HG03108 (cell line): ENCODE data around the gene PDE10A.

ENCODE experiments used
- ATAC-seq: cut with Tn5 transposase; IDR thresholded peaks from one replicate; pipeline ENCODE4 v1.9.1; 2021; ENCODE audit warnings: moderate library complexity; ENCODE audit not compliant: unreplicated experiment

The PDE10A gene

GRCh38 chr6:165678904-165679303 lies 15.9 kb upstream of the PDE10A start:
- ATAC-seq, result no peak

DNA sequence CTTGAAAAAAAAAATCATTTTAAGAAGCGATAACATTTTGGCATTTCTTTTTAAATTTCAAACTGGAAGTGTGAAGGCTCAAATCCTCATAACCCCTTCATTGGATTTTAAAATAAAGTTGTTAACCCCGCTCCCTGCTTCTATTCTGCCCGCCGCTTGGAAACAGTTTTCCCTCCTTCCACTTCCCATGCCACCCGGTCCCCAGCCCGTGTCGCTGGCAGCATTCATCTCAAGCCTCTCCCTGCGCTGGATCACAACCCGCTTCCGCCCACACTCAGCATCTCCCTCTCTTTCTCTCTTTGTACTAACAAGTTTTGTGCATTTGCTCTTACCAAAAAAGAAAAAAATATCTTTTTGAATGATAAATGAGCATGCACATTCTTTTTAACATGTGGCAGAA lies 15.4 kb upstream of the PDE10A start:
- no peak for ATAC-seq

- ATAC-seq, result no peak
Observed at GRCh38 chr6:165677091-165677490, 14.1 kb upstream of the PDE10A start.

- no peak for ATAC-seq
Observed at GRCh38 chr6:165676435-165677068, 13.5 kb upstream of the PDE10A start.

GRCh38 chr6:165675120-165675519 lies 12.1 kb upstream of the PDE10A start:
- no peak for ATAC-seq

DNA sequence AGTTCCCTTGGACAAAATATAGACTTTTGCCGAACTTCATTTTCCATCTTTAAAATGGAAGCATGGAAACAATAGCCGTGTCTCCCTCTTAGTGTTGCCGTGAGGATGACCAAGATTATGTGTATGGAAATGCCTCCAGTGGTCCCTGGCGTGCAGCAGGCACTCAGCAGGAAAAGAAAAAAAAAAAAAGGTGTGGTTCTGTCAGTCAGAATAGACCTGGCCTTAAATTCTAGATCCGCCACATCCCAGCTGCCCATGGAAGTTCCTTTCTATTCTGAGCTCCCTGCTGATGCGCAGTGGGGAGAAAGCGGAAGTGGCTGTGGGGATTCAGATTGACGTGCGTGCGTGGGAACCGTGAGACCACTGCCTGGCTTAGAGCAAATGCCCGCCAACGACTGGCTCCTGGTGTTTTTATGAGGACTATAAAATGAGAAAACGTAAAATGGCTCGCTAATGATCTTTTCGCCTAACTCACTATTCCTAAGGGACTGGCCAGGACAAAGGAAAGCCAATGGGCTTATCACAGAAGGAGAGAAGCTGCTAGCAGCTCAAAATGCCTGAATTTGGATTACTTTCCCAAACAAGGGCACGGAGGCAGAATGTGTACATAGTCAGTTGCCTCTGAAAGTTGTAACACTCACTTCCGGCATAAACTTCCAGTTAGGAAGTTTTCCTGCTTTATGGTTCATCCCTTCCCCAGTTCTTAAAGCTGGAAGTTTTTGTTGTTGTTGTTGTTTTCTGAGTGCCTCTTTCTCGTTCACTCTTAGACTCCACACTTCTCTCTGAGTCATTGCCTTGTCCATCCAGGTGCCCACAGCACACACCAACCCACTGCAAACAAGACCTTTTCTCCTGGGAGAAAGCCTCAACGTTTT lies 11.4 kb upstream of the PDE10A start:
- no peak for ATAC-seq

- no peak for ATAC-seq
Observed at GRCh38 chr6:165671222-165671768, 8.3 kb upstream of the PDE10A start.

- no peak for ATAC-seq
Observed at GRCh38 chr6:165668951-165669350, 5.9 kb upstream of the PDE10A start.

DNA sequence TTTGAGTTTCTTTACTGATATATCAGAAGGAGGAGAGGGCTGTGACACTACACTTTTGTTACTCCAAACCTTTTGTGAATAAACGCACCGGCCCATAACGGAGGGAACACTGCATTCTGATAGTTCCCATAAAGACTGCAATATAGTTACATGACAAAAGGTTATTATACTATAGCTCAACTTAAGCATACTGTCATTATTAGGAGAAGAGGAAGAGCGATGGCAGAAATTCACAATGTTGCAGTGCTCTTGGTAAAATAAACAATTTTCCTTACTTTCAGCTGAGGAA lies 2.3 kb upstream of the PDE10A start:
- no peak for ATAC-seq

DNA sequence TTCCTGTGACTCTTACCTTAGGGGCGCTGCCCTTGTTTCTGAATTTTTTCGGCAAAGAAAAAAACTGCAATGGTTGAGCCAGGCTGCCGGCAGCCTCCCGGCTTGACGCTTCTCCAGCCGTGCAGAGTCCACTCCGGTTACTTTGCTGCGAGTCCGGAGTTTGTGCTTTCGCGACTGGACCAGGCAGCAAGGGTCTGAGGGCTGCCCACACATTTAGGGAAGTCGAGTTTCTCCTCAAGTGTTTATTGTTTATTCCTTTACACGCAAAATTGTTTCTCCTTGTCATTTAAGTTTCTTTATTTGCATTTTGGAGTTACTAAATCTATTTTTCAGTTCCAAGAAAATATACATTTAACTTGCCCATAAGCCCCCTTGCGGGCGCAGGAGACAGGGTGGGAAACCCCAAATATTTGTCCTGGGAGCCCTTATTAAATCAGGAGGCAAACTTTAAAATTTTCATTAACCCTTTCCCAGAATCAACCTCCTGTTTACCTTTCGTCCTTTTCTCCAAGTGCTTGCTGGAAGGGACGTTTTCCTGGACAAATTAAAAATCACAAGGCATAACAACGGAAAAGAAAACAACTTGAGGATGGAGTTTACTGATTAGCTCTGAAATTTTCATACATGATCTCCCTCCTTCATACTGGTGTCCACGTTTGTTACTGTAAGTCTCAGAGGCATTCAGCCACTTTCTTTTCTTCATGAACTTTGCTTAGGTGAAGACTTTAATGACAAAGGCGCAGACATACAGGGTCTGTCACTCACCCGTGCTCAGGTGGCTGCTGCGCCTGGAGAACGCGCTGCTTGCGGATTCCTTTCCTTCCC lies 1.7 kb upstream of the PDE10A start:
- no peak for ATAC-seq

GRCh38 chr6:165663736-165664558 lies 906 bp upstream of the PDE10A start:
- no peak for ATAC-seq

- ATAC-seq, result no peak
Observed at GRCh38 chr6:165663377-165663735, 315 bp upstream of the PDE10A start.

DNA sequence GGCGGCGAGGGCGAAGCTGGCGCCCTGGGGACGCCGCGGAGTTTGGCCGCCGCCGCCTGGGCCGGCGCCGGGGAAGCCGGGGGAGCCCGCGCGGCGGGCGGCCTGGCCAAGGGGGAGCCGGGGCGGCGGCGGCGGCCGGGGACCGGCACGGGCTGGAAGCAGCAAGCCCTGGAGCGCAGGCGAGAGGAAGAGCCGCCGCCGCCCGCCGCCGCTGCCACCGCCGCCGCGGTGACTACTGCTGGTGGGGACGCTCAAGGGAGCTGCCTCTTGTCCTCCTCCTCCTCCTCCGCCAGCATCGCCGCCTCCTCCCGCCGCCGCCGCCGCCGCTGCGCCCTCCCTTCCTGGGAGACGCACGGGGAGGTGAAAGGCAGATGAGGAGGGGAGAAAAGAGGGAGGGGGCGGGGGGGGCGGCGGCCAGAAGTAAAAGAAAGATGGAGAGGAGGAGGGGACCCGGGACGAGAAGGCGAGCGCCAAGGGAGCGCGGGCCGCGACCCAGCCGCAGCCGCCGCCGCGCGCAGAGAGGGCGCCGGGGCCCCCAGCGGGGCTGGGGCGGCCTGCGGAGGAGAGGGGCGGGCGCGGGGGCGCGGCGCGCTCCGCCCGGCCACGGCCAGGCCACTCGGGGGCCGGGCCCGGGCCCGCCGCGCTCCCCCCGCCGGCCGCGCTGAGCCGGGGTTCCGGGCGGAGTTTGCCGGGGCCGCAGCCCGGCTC lies 846 bp downstream of the PDE10A start:
- ATAC-seq, result no peak

DNA sequence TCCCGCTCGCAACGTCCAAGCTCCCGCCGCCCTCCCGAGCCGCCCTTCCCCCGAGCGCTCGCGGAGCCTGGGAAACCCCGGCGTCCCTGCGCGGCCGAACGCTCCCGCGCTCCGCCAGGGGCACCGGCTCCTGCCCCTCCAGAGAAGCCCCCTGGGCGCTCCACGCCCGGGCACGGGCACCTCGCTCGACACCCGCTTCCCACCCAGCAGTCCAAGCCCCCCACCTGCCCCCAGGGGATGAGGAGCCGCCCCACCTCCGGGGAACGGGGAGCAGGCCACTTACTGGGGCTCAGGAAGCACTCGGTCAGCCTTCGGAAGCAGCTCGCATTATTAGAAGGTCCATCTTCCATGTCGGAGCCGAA lies 1.4 kb downstream of the PDE10A start:
- ATAC-seq, result no peak

GRCh38 chr6:165660857-165661663 lies 2.0 kb downstream of the PDE10A start:
- no peak for ATAC-seq

DNA sequence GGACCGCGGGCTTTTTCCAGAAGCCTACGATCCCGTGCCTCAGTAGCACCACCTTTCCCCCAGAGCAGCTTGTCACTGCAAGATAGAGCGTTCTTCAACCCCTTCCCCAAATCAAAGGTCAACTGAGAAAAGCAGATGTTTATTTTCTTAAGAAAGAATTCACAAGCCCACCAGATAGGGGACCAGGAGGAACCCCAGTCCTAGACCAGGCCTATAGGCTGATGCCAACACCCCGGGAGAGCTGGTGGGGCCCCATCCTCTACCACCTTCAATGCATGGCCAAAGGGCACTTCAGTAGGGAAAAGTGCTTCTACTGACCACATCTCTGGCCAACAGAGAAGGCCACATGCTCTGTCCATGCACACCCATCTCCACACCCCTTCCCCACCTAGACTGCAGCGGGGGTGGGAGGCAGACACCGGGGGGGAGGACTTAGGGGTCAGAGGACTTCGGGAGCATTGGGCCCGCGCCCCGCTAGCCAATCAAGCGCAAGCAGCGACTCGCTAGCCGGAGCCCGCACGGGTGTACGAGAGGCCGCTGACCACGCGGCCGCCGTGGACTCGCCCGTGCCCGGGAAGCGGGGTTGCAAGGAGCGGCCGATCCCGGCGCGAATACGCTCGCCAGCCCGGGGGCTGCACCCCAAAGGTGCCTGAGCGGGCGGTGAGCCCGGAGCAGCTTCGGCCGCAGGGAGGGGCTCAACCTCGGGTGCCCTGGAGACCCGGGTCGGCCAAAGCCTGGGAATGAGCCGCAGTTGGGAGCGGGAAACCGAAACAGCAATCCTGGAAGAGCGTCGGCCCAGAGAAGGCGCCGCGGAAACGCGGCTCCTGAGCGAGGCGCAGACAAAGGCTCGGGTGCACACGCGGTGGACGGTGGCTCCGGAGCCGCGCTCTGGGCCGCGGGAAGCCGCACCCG lies 2.8 kb downstream of the PDE10A start:
- no peak for ATAC-seq

DNA sequence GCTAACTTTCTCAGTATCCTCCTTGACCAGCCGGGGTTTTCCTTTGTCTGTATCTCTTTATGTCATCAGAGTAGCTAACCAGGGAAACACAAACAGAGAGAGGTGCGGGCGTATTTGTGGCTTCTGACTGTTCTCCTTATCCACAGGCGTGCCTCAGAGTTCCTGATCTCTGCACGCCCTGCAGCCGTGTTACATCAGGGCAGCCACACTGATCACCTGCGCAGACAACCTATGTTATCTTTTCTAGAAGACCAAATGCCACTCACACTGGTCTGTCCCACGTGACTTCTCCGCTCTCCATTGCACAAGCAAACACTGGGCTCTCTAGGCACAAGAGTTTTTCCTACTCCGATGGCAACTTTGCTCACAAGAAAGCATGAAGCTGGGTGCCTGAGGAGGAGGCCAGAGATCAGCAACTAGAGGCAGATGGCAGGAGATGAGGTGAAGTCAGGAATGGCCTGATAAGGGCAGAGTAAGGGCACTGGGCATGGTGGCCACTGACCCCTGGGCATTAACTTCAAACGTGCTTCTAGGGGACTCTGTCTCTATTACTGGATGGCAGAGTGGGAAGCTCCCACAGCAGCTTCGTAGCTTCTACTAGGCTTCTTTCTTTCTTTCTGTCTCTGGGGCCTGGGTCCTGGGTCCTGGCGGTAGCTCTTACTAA lies 4.5 kb downstream of the PDE10A start:
- ATAC-seq, result no peak

DNA sequence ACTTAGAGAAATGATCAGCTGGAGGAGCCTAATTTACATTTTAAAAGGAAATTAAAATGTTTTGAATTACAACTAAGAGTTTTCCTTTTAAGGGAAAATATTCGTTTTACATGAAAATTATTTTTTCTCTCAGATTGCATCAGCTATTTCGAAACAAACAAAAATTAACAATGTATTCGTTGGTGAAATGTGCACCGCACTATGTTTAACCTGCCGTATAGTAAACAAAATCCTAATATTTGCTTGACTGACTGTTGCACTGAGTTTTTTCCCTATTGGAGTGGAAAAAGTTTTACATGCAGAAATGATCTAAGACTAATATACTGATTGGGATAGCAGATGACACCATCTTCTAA lies 5.7 kb downstream of the PDE10A start:
- ATAC-seq, result no peak
